Endothelial cell of umbilical vein (primary cell): Measurements from ENCODE around the gene CEP72. TPM values are rescaled to one million over a fixed set of nuclear protein-coding genes. Genes with fewer than 3 reads are reported as not detected.

Experiments used
- BruUV-seq: library from RNA; stranded (reverse); fragments of 400-500 nt; replicated peaks from 2 replicates; lab custom pipeline; 2021; lab: Mats Ljungman, UMichigan
- CTCF ChIA-PET: fragments of 300-600, 350-600 bp; sonication (Branson Sonifier 250); formaldehyde crosslinking; loops from one replicate; lab custom pipeline; 2021; ENCODE audit warnings: antibody characterized with exemption, inconsistent platforms; lab: Charles Lee
- POLR2A ChIA-PET: fragments of 300-600, 350-600 bp; sonication (Branson Sonifier 250); formaldehyde crosslinking; loops from one replicate; lab custom pipeline; 2021; ENCODE audit warnings: antibody characterized with exemption, inconsistent platforms; lab: Charles Lee
- DNase-seq: peaks from one replicate; pipeline ENCODE4 v3.0.0-alpha.2; 2011; ENCODE audit warnings: low read depth, low spot score
- FAIRE-seq: peaks from 2 replicates; lab custom pipeline; 2011; peaks lifted over from hg19 to GRCh38; lab: Jason Lieb, UNC
- H2AFZ ChIP-seq: 2 replicates; pipeline ENCODE4 v1.6.0; 2012; ENCODE audit warnings: low read depth, low read length, control low read depth, inconsistent platforms
- H3K27ac ChIP-seq: 2 replicates; pipeline ENCODE4 v1.5.1; 2011; ENCODE audit warnings: low read depth, mild to moderate bottlenecking, control low read depth, low read length, moderate library complexity; ENCODE audit not compliant: insufficient read depth
- H3K27me3 ChIP-seq, 2 experiments: 2 replicates each; pipeline versions ENCODE4 v1.6.0 to v1.6.1; 2011; ENCODE audit warnings: low read length in 2 of 2, mixed read lengths in 1 of 2; ENCODE audit not compliant: control insufficient read depth in 2 of 2, insufficient read depth in 2 of 2
- H3K36me3 ChIP-seq, 2 experiments: 2 replicates in 1 of 2; 3 replicates in 1 of 2; pipeline ENCODE4 v1.5.1; 2011; ENCODE audit warnings: low read length in 2 of 2, mild to moderate bottlenecking in 1 of 2, moderate library complexity in 1 of 2; ENCODE audit not compliant: control insufficient read depth in 2 of 2, insufficient read depth in 2 of 2; ENCODE audit errors: extremely low read depth in 1 of 2
- H3K4me1 ChIP-seq: 3 replicates; pipeline ENCODE4 v1.5.1; 2011; ENCODE audit warnings: mild to moderate bottlenecking, low read length; ENCODE audit not compliant: control insufficient read depth, insufficient read depth; ENCODE audit errors: extremely low read depth
- H3K4me2 ChIP-seq: 2 replicates; pipeline ENCODE4 v1.6.1; 2011; ENCODE audit warnings: low read length, control low read depth, mixed read lengths; ENCODE audit not compliant: insufficient read depth
- H3K4me3 ChIP-seq, 3 experiments: fragments of 200-600 bp in 1 of 3; sonication (generic), shearing (Covaris generic) in 1 of 3; replicated peaks in 1 of 3; 2 replicates each; pipeline ENCODE4 v1.5.1; 2011 to 2016; ENCODE audit warnings: control low read depth in 3 of 3, low read length in 3 of 3, mild to moderate bottlenecking in 2 of 3, inconsistent platforms in 1 of 3, low read depth in 1 of 3, moderate library complexity in 1 of 3; ENCODE audit not compliant: insufficient read depth in 1 of 3
- H3K79me2 ChIP-seq: 2 replicates; pipeline ENCODE4 v1.6.0; 2012; ENCODE audit warnings: low read length, inconsistent platforms; ENCODE audit not compliant: control insufficient read depth, insufficient read depth
- H3K9ac ChIP-seq: replicated peaks from 2 replicates; pipeline ENCODE3; 2011; ENCODE audit warnings: low read length, control low read depth; ENCODE audit not compliant: insufficient read depth; ENCODE audit errors: extremely low read depth
- H3K9me1 ChIP-seq: replicated peaks from 3 replicates; pipeline ENCODE4 v1.6.0; 2011; ENCODE audit warnings: mild to moderate bottlenecking, low read length; ENCODE audit not compliant: control insufficient read depth, insufficient read depth; ENCODE audit errors: extremely low read depth
- H3K9me3 ChIP-seq: replicated peaks from 2 replicates; pipeline ENCODE4 v1.5.1; 2012; ENCODE audit warnings: low read length, inconsistent platforms; ENCODE audit not compliant: control insufficient read depth, insufficient read depth
- H4K20me1 ChIP-seq: replicated peaks from 2 replicates; pipeline ENCODE3; 2011; ENCODE audit warnings: mild to moderate bottlenecking, low read length; ENCODE audit not compliant: control insufficient read depth, insufficient read depth; ENCODE audit errors: extremely low read depth
- CTCF ChIP-seq, 2 donors: IDR thresholded peaks; 1 replicate in 1 of 2; 2 replicates in 1 of 2; pipeline ENCODE4 v1.5.1; 2011; ENCODE audit warnings: low read length in 2 of 2, mild to moderate bottlenecking in 2 of 2, moderate library complexity in 2 of 2, control low read depth in 1 of 2, inconsistent platforms in 1 of 2, low read depth in 1 of 2; ENCODE audit not compliant: insufficient read depth in 1 of 2; ENCODE audit errors: extremely low read depth in 1 of 2
- EZH2 ChIP-seq: IDR thresholded peaks from 2 replicates; pipeline ENCODE4 v1.6.1; 2012; ENCODE audit warnings: borderline replicate concordance, low read depth, mild to moderate bottlenecking, moderate library complexity, low read length, inconsistent platforms; ENCODE audit not compliant: severe bottlenecking
- FOS ChIP-seq: IDR thresholded peaks from 2 replicates; pipeline ENCODE4 v1.6.1; 2011; ENCODE audit warnings: mild to moderate bottlenecking, low read length, moderate library complexity, borderline replicate concordance; ENCODE audit not compliant: insufficient read depth
- GATA2 ChIP-seq: IDR thresholded peaks from 2 replicates; pipeline ENCODE4 v1.7.0; 2011; ENCODE audit warnings: low read depth, mild to moderate bottlenecking, moderate library complexity, mixed read lengths, low read length; ENCODE audit not compliant: insufficient read length, insufficient read depth
- JUN ChIP-seq: IDR thresholded peaks from 2 replicates; pipeline ENCODE4 v1.6.1; 2011; ENCODE audit warnings: borderline replicate concordance, low read depth; ENCODE audit not compliant: insufficient read length, insufficient read depth
- MAX ChIP-seq: IDR thresholded peaks from 2 replicates; pipeline ENCODE4 v1.6.1; 2011; ENCODE audit not compliant: insufficient read depth, insufficient read length
- MYC ChIP-seq: IDR thresholded peaks from one replicate; pipeline ENCODE4 v1.6.1; 2011; ENCODE audit warnings: mild to moderate bottlenecking, low read depth, low read length
- POLR2A ChIP-seq: IDR thresholded peaks from 2 replicates; pipeline ENCODE4 v1.6.1; 2012; ENCODE audit warnings: low read depth, mild to moderate bottlenecking, control low read depth, low read length
- POLR2AphosphoS5 ChIP-seq: IDR thresholded peaks from 2 replicates; pipeline ENCODE4 v1.6.1; 2012; ENCODE audit warnings: low read depth, mild to moderate bottlenecking, control low read depth, low read length, moderate library complexity; ENCODE audit not compliant: insufficient read depth
- dilution Hi-C: fragments of 300-500 bp; cut with MboI; formaldehyde crosslinking; loops from one replicate; pipeline ENCODE4 v1.15.0; 2019; ENCODE audit warnings: low sequenced_read_pairs; ENCODE audit not compliant: extremely low pct_ligation_motif_present
- intact Hi-C: fragments of 100-400 bp; cut with micrococcal nuclease; formaldehyde crosslinking; loops from one replicate; pipeline ENCODE4 v1.10.0; 2022
- polyA plus RNA-seq, 4 experiments: library from polyadenylated mRNA; depleted of rRNA in 3 of 4; stranded (reverse) in 3 of 4; unstranded in 1 of 4; fragments of >200 nt; gene quantifications; 2 replicates each; pipeline versions ENCODE4 v1.2.1 to v1.2.3, GENCODE V29; 2011 to 2012; ENCODE audit warnings: missing spikeins in 1 of 4
- total RNA-seq: library from RNA; stranded (reverse); gene quantifications from 2 replicates; pipeline ENCODE4 v1.2.3, GENCODE V29; 2021

Gene CEP72
- total and polyA plus RNA-seq, 2 donors (not counting 3 experiments of a cell fraction or from before 2014, with no cell fraction given): 2.9 to 9.5 TPM

- no TSS peak for BruUV-seq
- Histone ChIP-seq H3K36me3 (peaks cover 0 to 8% of the 10 kb centered on the region in 2 experiments), H3K9me3 (no peaks in the 10 kb centered on the region), H3K27ac (no peak overlapping the region), H3K27me3 (no peaks in the 10 kb centered on the region), H3K4me1 (no peaks in the 10 kb centered on the region), H2AFZ (no peak overlapping the region), H3K9me1 (no peaks in the 10 kb centered on the region), H3K4me2 (no peak overlapping the region), H4K20me1 (no peaks in the 10 kb centered on the region), H3K9ac (no peak overlapping the region), H3K79me2 (peaks cover 11% of the 10 kb centered on the region), H3K4me3 (no peak overlapping the region)
- dilution Hi-C loops: no loop called here
- FAIRE-seq (no peak), DNase-seq (no peak)
- POLR2A ChIA-PET: no interaction called here
- TF ChIP-seq MYC (no peak), POLR2A (no peak), CTCF (IDR thresholded peaks at IDR 0.05; ENCODE audit: extremely low read depth in 1 of 2, insufficient read depth in 1 of 2, low read depth in 1 of 2, low read length in 2 of 2) (no peak), EZH2 (no peak), JUN (no peak), FOS (no peak)
- intact Hi-C loops: no loop called here
- CTCF ChIA-PET: interaction anchor here (0.6 kb wide), 1 partner anchor 54 kb away, joined by 3 read pairs; no protein-coding TSS in a partner anchor
These were observed 8.0 kb downstream of the CEP72 start for GRCh38 chr5:620152-620551.

GRCh38 chr5:620586-621180 lies 8.5 kb downstream of the CEP72 start:
- H3K27ac ChIP-seq: no peak overlapping the region
- no peaks in the 10 kb centered on the region for H4K20me1 ChIP-seq
- H2AFZ ChIP-seq: no peak overlapping the region
- H3K9me3 ChIP-seq: no peaks in the 10 kb centered on the region
- H3K27me3 ChIP-seq: no peaks in the 10 kb centered on the region
- H3K9ac ChIP-seq: no peak overlapping the region
- FAIRE-seq (no peak), DNase-seq (no peak)
- TF ChIP-seq POLR2AphosphoS5 (no peak), FOS (no peak), POLR2A (no peak), MAX (no peak), JUN (no peak), EZH2 (no peak), MYC (no peak), CTCF (IDR thresholded peaks at IDR 0.05; ENCODE audit: extremely low read depth in 1 of 2, insufficient read depth in 1 of 2, low read depth in 1 of 2, low read length in 2 of 2) (no peak), GATA2 (no peak)
- H3K4me1 ChIP-seq: no peaks in the 10 kb centered on the region
- ChIA-PET POLR2A (no interaction called here), CTCF (no interaction called here)
- H3K79me2 ChIP-seq: peaks cover 9% of the 10 kb centered on the region
- no peak overlapping the region for H3K4me2 ChIP-seq
- dilution Hi-C loops: no loop called here
- H3K4me3 ChIP-seq: no peak overlapping the region
- intact Hi-C loops: no loop called here
- H3K9me1 ChIP-seq: no peaks in the 10 kb centered on the region
- H3K36me3 ChIP-seq: peaks cover 0 to 8% of the 10 kb centered on the region in 2 experiments
- no TSS peak for BruUV-seq
